Colonic mucosa (tissue), 4 donors: ENCODE results near the gene BMF. TPM values are rescaled to one million over a fixed set of nuclear protein-coding genes. Genes with fewer than 3 reads are reported as not detected.
A peak's percentile ranks its signal among the peaks of the same experiment; 100 is the strongest.

Source experiments
- DNase-seq: peaks from one replicate; pipeline ENCODE4 v3.0.0-alpha.2; 2020
- H3K27ac ChIP-seq: fragments of 200-600 bp; one replicate; pipeline ENCODE4 v1.8.0; 2021
- H3K27me3 ChIP-seq: fragments of 200-600 bp; one replicate; pipeline ENCODE4 v1.8.0; 2021
- H3K36me3 ChIP-seq: fragments of 200-600 bp; one replicate; pipeline ENCODE4 v1.8.0; 2021
- H3K4me1 ChIP-seq: fragments of 200-600 bp; one replicate; pipeline ENCODE4 v1.8.0; 2021; ENCODE audit warnings: mild to moderate bottlenecking
- H3K4me3 ChIP-seq: fragments of 200-600 bp; one replicate; pipeline ENCODE4 v1.8.0; 2021
- H3K9ac ChIP-seq, 2 donors: one replicate each; pipeline ENCODE4 v1.7.0; 2013; ENCODE audit warnings: control low read depth in 2 of 2, low read depth in 2 of 2, low read length in 2 of 2
- H3K9me3 ChIP-seq: fragments of 200-600 bp; one replicate; pipeline ENCODE4 v1.8.0; 2021
- CTCF ChIP-seq: fragments of 200-600 bp; IDR thresholded peaks from one replicate; pipeline ENCODE4 v1.8.0; 2022; ENCODE audit warnings: antibody characterized with exemption, mild to moderate bottlenecking
- intact Hi-C: fragments of 100-400 bp; cut with DNase I; formaldehyde crosslinking; loops from one replicate; pipeline ENCODE4 v1.14.1; 2022
- total RNA-seq, 2 donors: library from RNA; stranded (reverse); fragmentation: NEBNext Ultra II Directional in 1 of 2; extraction: Animal tissue kit (Norgen Biotek cat#: 25700) in 1 of 2; gene quantifications; one replicate each; pipeline ENCODE4 v1.2.1, GENCODE V29; 2021
- donor health status: healthy.
- donor health status: DM: no; HTN: no; CAD: no.
- donor health status: DM: no; HTN: no; CAD: no.

Gene BMF
- total RNA-seq, 2 donors from 2014 or later, result 5.0 to 11.6 TPM

- H3K9ac ChIP-seq, result peak overlapping the region; percentile 36 to 51
- no peak for TF ChIP-seq CTCF
These were observed 11.3 kb downstream of the BMF start for GRCh38 chr15:40097096-40097967.

GRCh38 chr15:40096094-40096891 lies 12.4 kb downstream of the BMF start:
- intact Hi-C loops, result no loop called here
- no peak overlapping the region for H3K4me3 ChIP-seq
- no peaks in the 10 kb centered on the region for H3K36me3 ChIP-seq
- H3K4me1 ChIP-seq, result peaks cover 24% of the 10 kb centered on the region
- no peak for TF ChIP-seq CTCF
- H3K9ac ChIP-seq, result no peak overlapping the region
- H3K9me3 ChIP-seq, result no peaks in the 10 kb centered on the region
- no peaks in the 10 kb centered on the region for H3K27me3 ChIP-seq
- H3K27ac ChIP-seq, result no peak overlapping the region
- no peak for DNase-seq

More at GRCh38 chr15:40097096-40097967, 11.3 kb downstream of the BMF start:
- intact Hi-C loops, result no loop called here
- no peak overlapping the region for H3K4me3 ChIP-seq
- peaks cover 25% of the 10 kb centered on the region for H3K4me1 ChIP-seq
- no peak for DNase-seq
- H3K9me3 ChIP-seq, result no peaks in the 10 kb centered on the region
- no peaks in the 10 kb centered on the region for H3K36me3 ChIP-seq
- H3K27me3 ChIP-seq, result no peaks in the 10 kb centered on the region
- peak overlapping the region; percentile 68 for H3K27ac ChIP-seq

- Histone ChIP-seq H3K9ac (no peak overlapping the region), H3K4me3 (no peak overlapping the region), H3K27me3 (no peaks in the 10 kb centered on the region), H3K9me3 (no peaks in the 10 kb centered on the region), H3K36me3 (no peaks in the 10 kb centered on the region), H3K4me1 (peaks cover 24% of the 10 kb centered on the region), H3K27ac (no peak overlapping the region)
- intact Hi-C loops, result no loop called here
- DNase-seq, result no peak
- TF ChIP-seq CTCF, result no peak
These were observed 13.1 kb downstream of the BMF start for GRCh38 chr15:40095371-40096093.

- Histone ChIP-seq H3K4me3 (no peak overlapping the region), H3K9me3 (no peaks in the 10 kb centered on the region), H3K36me3 (no peaks in the 10 kb centered on the region), H3K4me1 (peaks cover 23% of the 10 kb centered on the region), H3K27me3 (no peaks in the 10 kb centered on the region), H3K9ac (no peak overlapping the region), H3K27ac (no peak overlapping the region)
- no peak for TF ChIP-seq CTCF
- intact Hi-C loops, result no loop called here
- no peak for DNase-seq
These were observed 14.5 kb downstream of the BMF start for GRCh38 chr15:40094156-40094555.
